Measurements from ENCODE around the gene DCDC2.

DNA sequence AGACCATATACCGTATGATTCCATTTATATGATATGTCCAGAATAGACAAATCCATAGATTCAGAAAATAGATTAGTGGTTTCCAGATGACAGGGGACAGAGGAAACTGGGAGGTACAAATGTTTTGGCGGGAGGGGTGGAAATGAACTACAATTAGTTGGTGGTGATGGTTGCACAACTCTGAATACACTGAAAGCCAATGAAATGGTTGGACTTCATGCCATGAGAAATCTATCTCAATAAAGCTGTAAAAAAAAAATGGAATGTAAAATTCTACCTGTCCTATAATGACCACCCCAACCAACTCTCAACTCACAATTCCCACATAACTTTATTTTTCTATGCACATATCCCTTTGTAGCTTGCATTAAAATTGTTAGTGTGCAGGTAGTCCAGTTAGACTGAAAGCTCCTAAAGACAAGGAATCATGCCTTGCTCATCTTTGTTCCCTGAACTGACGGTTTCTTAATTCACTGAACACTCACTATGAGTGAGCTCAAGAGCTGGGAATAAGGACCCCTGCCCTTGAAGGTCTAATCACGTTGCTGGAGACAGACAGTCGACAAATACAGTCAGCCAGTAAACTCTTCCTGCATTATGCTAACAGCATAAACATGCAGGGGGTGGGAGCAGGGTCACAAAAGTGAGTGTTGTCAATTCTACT lies 1.4 kb downstream of the DCDC2 start:
- TF ChIP-seq POLR2AphosphoS5 (IDR thresholded peaks at IDR 0.05) (no peak), CTCF (IDR thresholded peaks at IDR 0.05 in 8 of 11, conservative IDR thresholded peaks at IDR 0.05 in 3 of 11) (no peak)
